Mesothelial cell of epicardium (in vitro differentiated cells): ENCODE results near the gene RUNX2. TPM values are rescaled to one million over a fixed set of nuclear protein-coding genes. Genes with fewer than 3 reads are reported as not detected.

Experiments used
- DNase-seq, 2 experiments: peaks; one replicate each; pipeline ENCODE4 v3.0.0; 2021; ENCODE audit warnings: low spot score in 2 of 2; ENCODE audit not compliant: unreplicated experiment in 2 of 2
- H3K27ac Mint-ChIP-seq: 2 replicates; pipeline ENCODE4 v1.8.0; 2021; ENCODE audit warnings: mixed read lengths
- H3K27me3 Mint-ChIP-seq: 2 replicates; pipeline ENCODE4 v1.8.0; 2021; ENCODE audit warnings: low read depth, mixed read lengths
- H3K36me3 Mint-ChIP-seq: 2 replicates; pipeline ENCODE4 v1.8.0; 2021; ENCODE audit warnings: mixed read lengths
- H3K4me1 Mint-ChIP-seq: 2 replicates; pipeline ENCODE4 v1.8.0; 2021; ENCODE audit warnings: mixed read lengths
- H3K4me3 Mint-ChIP-seq: 2 replicates; pipeline ENCODE4 v1.8.0; 2021; ENCODE audit warnings: mild to moderate bottlenecking, moderate library complexity, mixed read lengths
- H3K9me3 Mint-ChIP-seq: 2 replicates; pipeline ENCODE4 v1.8.0; 2021; ENCODE audit warnings: mixed read lengths
- CTCF ChIP-seq: fragments of 200-600 bp; sonication (generic); IDR thresholded peaks from one replicate; pipeline ENCODE4 v1.5.0; 2021; ENCODE audit warnings: antibody characterized with exemption; ENCODE audit not compliant: unreplicated experiment
- total RNA-seq: library from RNA; stranded (reverse); gene quantifications from 3 replicates; pipeline ENCODE4 v1.2.1, GENCODE V29; 2021

The RUNX2 gene
- total RNA-seq, 1 donor from 2014 or later, result 4.4 TPM

GRCh38 chr6:45469663-45470062, 141.5 kb downstream of the RUNX2 start:
- no peak overlapping the region for H3K4me3 Mint-ChIP-seq
- no peak overlapping the region for H3K27ac Mint-ChIP-seq
- no peaks in the 10 kb centered on the region for H3K9me3 Mint-ChIP-seq
- H3K27me3 Mint-ChIP-seq, result no peaks in the 10 kb centered on the region
- no peak for DNase-seq
- H3K36me3 Mint-ChIP-seq, result no peaks in the 10 kb centered on the region
- TF ChIP-seq CTCF, result no peak
- H3K4me1 Mint-ChIP-seq, result peaks cover 24% of the 10 kb centered on the region

GRCh38 chr6:45470131-45470738, 142.1 kb downstream of the RUNX2 start:
- no peak overlapping the region for H3K4me3 Mint-ChIP-seq
- no peak for TF ChIP-seq CTCF
- H3K4me1 Mint-ChIP-seq, result peaks cover 20% of the 10 kb centered on the region
- DNase-seq, result no peak
- no peaks in the 10 kb centered on the region for H3K9me3 Mint-ChIP-seq
- H3K36me3 Mint-ChIP-seq, result no peaks in the 10 kb centered on the region
- no peaks in the 10 kb centered on the region for H3K27me3 Mint-ChIP-seq
- H3K27ac Mint-ChIP-seq, result no peak overlapping the region

GRCh38 chr6:45472382-45472781, 144.3 kb downstream of the RUNX2 start:
- Mint-ChIP-seq H3K27me3 (no peaks in the 10 kb centered on the region), H3K4me3 (no peak overlapping the region), H3K36me3 (no peaks in the 10 kb centered on the region), H3K27ac (no peak overlapping the region), H3K9me3 (no peaks in the 10 kb centered on the region), H3K4me1 (peaks cover 14% of the 10 kb centered on the region)
- no peak for DNase-seq
- no peak for TF ChIP-seq CTCF

GRCh38 chr6:45473121-45473993, 145.2 kb downstream of the RUNX2 start:
- no peaks in the 10 kb centered on the region for H3K27me3 Mint-ChIP-seq
- no peak overlapping the region for H3K4me3 Mint-ChIP-seq
- H3K4me1 Mint-ChIP-seq, result peaks cover 14% of the 10 kb centered on the region
- TF ChIP-seq CTCF, result no peak
- no peaks in the 10 kb centered on the region for H3K9me3 Mint-ChIP-seq
- H3K27ac Mint-ChIP-seq, result no peak overlapping the region
- no peaks in the 10 kb centered on the region for H3K36me3 Mint-ChIP-seq
- no peak for DNase-seq

- DNase-seq, result no peak
- Mint-ChIP-seq H3K4me1 (peaks cover 14% of the 10 kb centered on the region), H3K36me3 (no peaks in the 10 kb centered on the region), H3K4me3 (no peak overlapping the region), H3K27ac (no peak overlapping the region), H3K27me3 (no peaks in the 10 kb centered on the region), H3K9me3 (no peaks in the 10 kb centered on the region)
- TF ChIP-seq CTCF, result no peak
Observed at GRCh38 chr6:45474376-45474775, 146.2 kb downstream of the RUNX2 start.
